ENCODE measurements around the gene NTM. TPM values are rescaled to one million over a fixed set of nuclear protein-coding genes. Genes with fewer than 3 reads are reported as not detected.

NTM gene
- total RNA-seq, 8 experiments from 2014 or later, result 0.80 to 169 (median 18.6) TPM

GRCh38 chr11:131591051-131591461, 220.6 kb downstream of the NTM start:
- Histone ChIP-seq H3K4me3 (no peak overlapping the region), H3K27ac (no peak overlapping the region), H3K4me1 (replicated peaks in 1 of 2) (peaks cover 50 to 51% of the 10 kb centered on the region in 2 donors)
- peak in 5 of 8 experiments; percentile 76 to 92 (median 88) for ATAC-seq (replicated peaks in 6 of 8)
- WGBS, 10 experiments, result 0 to 83% (median 21%) methylated on average over 1 to 2 of the region's 7 CpGs; no CpG with 5 or more reads in 6 of the 10 experiments
- in situ Hi-C loops (cut with MboI; ENCODE audit: low pct_unique_long_range_greater_than_20kb in 2 of 9, low sequenced_read_pairs in 9 of 9, unreplicated experiment in 9 of 9), result no loop called here

- ATAC-seq (replicated peaks in 6 of 8), result no peak
- H3K27ac ChIP-seq, result no peak overlapping the region
- in situ Hi-C loops (cut with MboI; ENCODE audit: low pct_unique_long_range_greater_than_20kb in 2 of 9, low sequenced_read_pairs in 9 of 9, unreplicated experiment in 9 of 9), result no loop called here
- peaks cover 52 to 55% of the 10 kb centered on the region in 2 donors for H3K4me1 ChIP-seq (replicated peaks in 1 of 2)
- 7 to 91% (median 66%) methylated on average over 1 to 2 of the region's 2 CpGs; no CpG with 5 or more reads in 4 of the 10 experiments for WGBS, 10 experiments
- no peak overlapping the region for H3K4me3 ChIP-seq
Observed at GRCh38 chr11:131592152-131592551, 221.7 kb downstream of the NTM start.

- ATAC-seq (replicated peaks in 6 of 8), result peak in 3 of 8 experiments; percentile 4 to 43 (median 31)
- no peak overlapping the region for H3K27ac ChIP-seq
- peaks cover 56 to 61% of the 10 kb centered on the region in 2 donors for H3K4me1 ChIP-seq (replicated peaks in 1 of 2)
- no peak overlapping the region for H3K4me3 ChIP-seq
- in situ Hi-C loops (cut with MboI; ENCODE audit: low pct_unique_long_range_greater_than_20kb in 2 of 9, low sequenced_read_pairs in 9 of 9, unreplicated experiment in 9 of 9), result no loop called here
- WGBS, 10 experiments, result no CpG with 5 or more reads among the region's 2 CpGs
Observed at GRCh38 chr11:131592734-131593133, 222.3 kb downstream of the NTM start.

GRCh38 chr11:131593301-131593700, 222.9 kb downstream of the NTM start:
- Histone ChIP-seq H3K4me3 (no peak overlapping the region), H3K4me1 (replicated peaks in 1 of 2) (peaks cover 62 to 65% of the 10 kb centered on the region in 2 donors), H3K27ac (no peak overlapping the region)
- in situ Hi-C loops (cut with MboI; ENCODE audit: low pct_unique_long_range_greater_than_20kb in 2 of 9, low sequenced_read_pairs in 9 of 9, unreplicated experiment in 9 of 9), result no loop called here
- no peak for ATAC-seq (replicated peaks in 6 of 8)
- 0 to 83% (median 40%) methylated on average over 1 to 6 of the region's 6 CpGs; no CpG with 5 or more reads in 3 of the 10 experiments for WGBS, 10 experiments

GRCh38 chr11:131595797-131596196, 225.4 kb downstream of the NTM start:
- Histone ChIP-seq H3K4me1 (replicated peaks in 1 of 2) (peaks cover 57 to 59% of the 10 kb centered on the region in 2 donors), H3K4me3 (no peak overlapping the region), H3K27ac (no peak overlapping the region)
- in situ Hi-C loops (cut with MboI; ENCODE audit: low pct_unique_long_range_greater_than_20kb in 2 of 9, low sequenced_read_pairs in 9 of 9, unreplicated experiment in 9 of 9), result no loop called here
- no peak for ATAC-seq (replicated peaks in 6 of 8)
- WGBS, 10 experiments, result 0 to 61% (median 48%) methylated on average over 1 to 4 of the region's 4 CpGs; no CpG with 5 or more reads in 1 of the 10 experiments

- Histone ChIP-seq H3K4me1 (replicated peaks in 1 of 2) (peaks cover 42 to 43% of the 10 kb centered on the region in 2 donors), H3K27ac (peak overlapping the region; percentile 46 to 52), H3K4me3 (no peak overlapping the region)
- 67% methylated on average over 1 of the region's 2 CpGs; no CpG with 5 or more reads in 9 of the 10 experiments for WGBS, 10 experiments
- peak in 4 of 8 experiments; percentile 29 to 72 (median 50) for ATAC-seq (replicated peaks in 6 of 8)
- in situ Hi-C loops (cut with MboI; ENCODE audit: low pct_unique_long_range_greater_than_20kb in 2 of 9, low sequenced_read_pairs in 9 of 9, unreplicated experiment in 9 of 9), result no loop called here
Observed at GRCh38 chr11:131597890-131598289, 227.5 kb downstream of the NTM start.

- 7 to 61% (median 33%) methylated on average over 2 to 4 of the region's 5 CpGs; no CpG with 5 or more reads in 2 of the 10 experiments for WGBS, 10 experiments
- in situ Hi-C loops (cut with MboI; ENCODE audit: low pct_unique_long_range_greater_than_20kb in 2 of 9, low sequenced_read_pairs in 9 of 9, unreplicated experiment in 9 of 9), result no loop called here
- Histone ChIP-seq H3K4me3 (no peak overlapping the region), H3K27ac (peak overlapping the region; percentile 46 to 52), H3K4me1 (replicated peaks in 1 of 2) (peaks cover 40 to 41% of the 10 kb centered on the region in 2 donors)
- ATAC-seq (replicated peaks in 6 of 8), result peak in 5 of 8 experiments; percentile 59 to 92 (median 88)
Observed at GRCh38 chr11:131598305-131598704, 227.9 kb downstream of the NTM start.

GRCh38 chr11:131599285-131599684, 228.9 kb downstream of the NTM start:
- H3K4me1 ChIP-seq (replicated peaks in 1 of 2), result peaks cover 40 to 41% of the 10 kb centered on the region in 2 donors
- WGBS, 10 experiments, result 17 to 88% (median 61%) methylated on average over 2 to 5 of the region's 8 CpGs; no CpG with 5 or more reads in 6 of the 10 experiments
- ATAC-seq (replicated peaks in 6 of 8), result peak in 4 of 8 experiments; percentile 5 to 71 (median 11)
- H3K4me3 ChIP-seq, result no peak overlapping the region
- no peak overlapping the region for H3K27ac ChIP-seq
- in situ Hi-C loops (cut with MboI; ENCODE audit: low pct_unique_long_range_greater_than_20kb in 2 of 9, low sequenced_read_pairs in 9 of 9, unreplicated experiment in 9 of 9), result no loop called here

GRCh38 chr11:131600628-131601027, 230.2 kb downstream of the NTM start:
- 14 to 100% (median 83%) methylated on average over 1 to 4 of the region's 4 CpGs; no CpG with 5 or more reads in 1 of the 10 experiments for WGBS, 10 experiments
- no peak for ATAC-seq (replicated peaks in 6 of 8)
- H3K4me3 ChIP-seq, result no peak overlapping the region
- H3K27ac ChIP-seq, result no peak overlapping the region
- peaks cover 32 to 33% of the 10 kb centered on the region in 2 donors for H3K4me1 ChIP-seq (replicated peaks in 1 of 2)
- in situ Hi-C loops (cut with MboI; ENCODE audit: low pct_unique_long_range_greater_than_20kb in 2 of 9, low sequenced_read_pairs in 9 of 9, unreplicated experiment in 9 of 9), result no loop called here

- in situ Hi-C loops (cut with MboI; ENCODE audit: low pct_unique_long_range_greater_than_20kb in 2 of 9, low sequenced_read_pairs in 9 of 9, unreplicated experiment in 9 of 9), result no loop called here
- Histone ChIP-seq H3K4me3 (no peak overlapping the region), H3K27ac (no peak overlapping the region), H3K4me1 (replicated peaks in 1 of 2) (peaks cover 25 to 27% of the 10 kb centered on the region in 2 donors)
- no peak for ATAC-seq (replicated peaks in 6 of 8)
Observed at GRCh38 chr11:131601586-131601985, 231.2 kb downstream of the NTM start.

GRCh38 chr11:131602431-131602830, 232.0 kb downstream of the NTM start:
- Histone ChIP-seq H3K4me1 (replicated peaks in 1 of 2) (peaks cover 21 to 26% of the 10 kb centered on the region in 2 donors), H3K4me3 (no peak overlapping the region), H3K27ac (no peak overlapping the region)
- 88 to 100% (median 92%) methylated on average over 1 to 2 of the region's 2 CpGs; no CpG with 5 or more reads in 3 of the 10 experiments for WGBS, 10 experiments
- in situ Hi-C loops (cut with MboI; ENCODE audit: low pct_unique_long_range_greater_than_20kb in 2 of 9, low sequenced_read_pairs in 9 of 9, unreplicated experiment in 9 of 9), result no loop called here
- no peak for ATAC-seq (replicated peaks in 6 of 8)

GRCh38 chr11:131606811-131607335, 236.5 kb downstream of the NTM start:
- H3K4me1 ChIP-seq (replicated peaks in 1 of 2), result peaks cover 3 to 21% of the 10 kb centered on the region in 2 donors
- no peak overlapping the region for H3K27ac ChIP-seq
- WGBS, 10 experiments, result 60 to 96% (median 87%) methylated on average over 1 to 6 of the region's 6 CpGs; no CpG with 5 or more reads in 1 of the 10 experiments
- in situ Hi-C loops (cut with MboI; ENCODE audit: low pct_unique_long_range_greater_than_20kb in 2 of 9, low sequenced_read_pairs in 9 of 9, unreplicated experiment in 9 of 9), result no loop called here
- ATAC-seq (replicated peaks in 6 of 8), result peak in 1 of 8 experiments; percentile 41
- H3K4me3 ChIP-seq, result no peak overlapping the region

- peak in 2 of 8 experiments; percentile 26 to 36 for ATAC-seq (replicated peaks in 6 of 8)
- WGBS, 10 experiments, result 0 to 45% (median 37%) methylated on average over 1 to 4 of the region's 4 CpGs; no CpG with 5 or more reads in 3 of the 10 experiments
- Histone ChIP-seq H3K27ac (no peak overlapping the region), H3K4me1 (replicated peaks in 1 of 2) (peaks cover 3 to 21% of the 10 kb centered on the region in 2 donors), H3K4me3 (no peak overlapping the region)
- in situ Hi-C loops (cut with MboI; ENCODE audit: low pct_unique_long_range_greater_than_20kb in 2 of 9, low sequenced_read_pairs in 9 of 9, unreplicated experiment in 9 of 9), result no loop called here
Observed at GRCh38 chr11:131609337-131609736, 238.9 kb downstream of the NTM start.

- ATAC-seq (replicated peaks in 6 of 8), result no peak
- Histone ChIP-seq H3K4me1 (replicated peaks in 1 of 2) (peaks cover 5 to 21% of the 10 kb centered on the region in 2 donors), H3K27ac (no peak overlapping the region), H3K4me3 (no peak overlapping the region)
- in situ Hi-C loops (cut with MboI; ENCODE audit: low pct_unique_long_range_greater_than_20kb in 2 of 9, low sequenced_read_pairs in 9 of 9, unreplicated experiment in 9 of 9), result no loop called here
- WGBS, 10 experiments, result 30 to 100% (median 76%) methylated on average over 1 to 3 of the region's 3 CpGs; no CpG with 5 or more reads in 2 of the 10 experiments
Observed at GRCh38 chr11:131609921-131610320, 239.5 kb downstream of the NTM start.
